PC-9 (cell line): Measurements from ENCODE around the gene VSIG10.

ENCODE experiments used
- EZH2 ChIP-seq: fragments of 200-600 bp; sonication (generic); IDR thresholded peaks from 2 replicates; pipeline ENCODE4 v1.8.0; 2017; ENCODE audit warnings: antibody characterized with exemption, low read depth
- TF ChIP-seq, protein P1 (sequence below): fragments of 200-600 bp; sonication (generic); conservative IDR thresholded peaks from 2 replicates; pipeline ENCODE4 v1.6.1; 2017; ENCODE audit warnings: mixed run types, antibody characterized with exemption, mild to moderate bottlenecking, moderate library complexity

DNA sequence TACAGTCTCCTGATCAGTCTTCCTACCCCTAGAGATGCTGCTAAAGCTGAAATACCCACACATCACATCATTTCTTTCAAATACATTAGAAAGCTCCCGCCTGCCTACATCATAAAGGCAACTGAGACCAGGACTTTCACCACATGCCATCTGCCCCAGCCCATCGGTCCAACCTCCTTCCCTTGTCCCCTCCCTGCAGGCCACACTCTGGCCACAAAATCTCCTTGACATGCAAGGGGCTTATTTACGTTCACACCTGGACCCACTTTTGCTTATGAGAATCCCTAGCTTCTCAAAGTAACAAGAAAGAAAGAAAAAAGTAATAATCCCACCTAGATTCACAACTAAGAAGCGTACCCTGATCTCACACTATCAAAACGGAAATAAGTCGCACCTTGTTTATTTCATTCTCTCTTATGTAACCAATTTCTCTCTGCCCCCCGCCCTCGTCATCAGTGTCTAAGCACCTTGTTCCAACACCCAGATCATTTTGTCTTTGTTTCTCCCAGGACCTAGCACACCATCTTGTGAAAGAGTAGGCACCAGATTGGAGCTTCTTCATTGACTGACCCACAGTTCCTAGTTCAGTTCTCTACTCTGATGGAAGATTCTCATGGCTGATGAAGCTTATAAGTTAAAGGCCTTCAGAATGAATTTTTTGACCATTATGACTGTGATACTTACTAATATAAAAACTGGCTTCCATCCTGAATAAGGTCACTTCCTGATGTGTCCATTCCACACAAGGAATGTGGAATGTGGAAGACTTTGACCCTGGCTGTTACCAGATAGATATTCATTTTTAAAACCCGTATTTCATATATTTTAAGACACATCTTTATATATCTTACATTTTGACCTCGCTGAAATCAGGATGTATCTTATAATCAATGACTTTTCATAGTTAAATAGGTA lies 50.5 kb downstream of the VSIG10 start:
- TF ChIP-seq, protein P1, sequence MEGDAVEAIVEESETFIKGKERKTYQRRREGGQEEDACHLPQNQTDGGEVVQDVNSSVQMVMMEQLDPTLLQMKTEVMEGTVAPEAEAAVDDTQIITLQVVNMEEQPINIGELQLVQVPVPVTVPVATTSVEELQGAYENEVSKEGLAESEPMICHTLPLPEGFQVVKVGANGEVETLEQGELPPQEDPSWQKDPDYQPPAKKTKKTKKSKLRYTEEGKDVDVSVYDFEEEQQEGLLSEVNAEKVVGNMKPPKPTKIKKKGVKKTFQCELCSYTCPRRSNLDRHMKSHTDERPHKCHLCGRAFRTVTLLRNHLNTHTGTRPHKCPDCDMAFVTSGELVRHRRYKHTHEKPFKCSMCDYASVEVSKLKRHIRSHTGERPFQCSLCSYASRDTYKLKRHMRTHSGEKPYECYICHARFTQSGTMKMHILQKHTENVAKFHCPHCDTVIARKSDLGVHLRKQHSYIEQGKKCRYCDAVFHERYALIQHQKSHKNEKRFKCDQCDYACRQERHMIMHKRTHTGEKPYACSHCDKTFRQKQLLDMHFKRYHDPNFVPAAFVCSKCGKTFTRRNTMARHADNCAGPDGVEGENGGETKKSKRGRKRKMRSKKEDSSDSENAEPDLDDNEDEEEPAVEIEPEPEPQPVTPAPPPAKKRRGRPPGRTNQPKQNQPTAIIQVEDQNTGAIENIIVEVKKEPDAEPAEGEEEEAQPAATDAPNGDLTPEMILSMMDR = no peak
- TF ChIP-seq EZH2 = no peak
